ENCODE measurements around the gene SALL2.

SALL2 gene

DNA sequence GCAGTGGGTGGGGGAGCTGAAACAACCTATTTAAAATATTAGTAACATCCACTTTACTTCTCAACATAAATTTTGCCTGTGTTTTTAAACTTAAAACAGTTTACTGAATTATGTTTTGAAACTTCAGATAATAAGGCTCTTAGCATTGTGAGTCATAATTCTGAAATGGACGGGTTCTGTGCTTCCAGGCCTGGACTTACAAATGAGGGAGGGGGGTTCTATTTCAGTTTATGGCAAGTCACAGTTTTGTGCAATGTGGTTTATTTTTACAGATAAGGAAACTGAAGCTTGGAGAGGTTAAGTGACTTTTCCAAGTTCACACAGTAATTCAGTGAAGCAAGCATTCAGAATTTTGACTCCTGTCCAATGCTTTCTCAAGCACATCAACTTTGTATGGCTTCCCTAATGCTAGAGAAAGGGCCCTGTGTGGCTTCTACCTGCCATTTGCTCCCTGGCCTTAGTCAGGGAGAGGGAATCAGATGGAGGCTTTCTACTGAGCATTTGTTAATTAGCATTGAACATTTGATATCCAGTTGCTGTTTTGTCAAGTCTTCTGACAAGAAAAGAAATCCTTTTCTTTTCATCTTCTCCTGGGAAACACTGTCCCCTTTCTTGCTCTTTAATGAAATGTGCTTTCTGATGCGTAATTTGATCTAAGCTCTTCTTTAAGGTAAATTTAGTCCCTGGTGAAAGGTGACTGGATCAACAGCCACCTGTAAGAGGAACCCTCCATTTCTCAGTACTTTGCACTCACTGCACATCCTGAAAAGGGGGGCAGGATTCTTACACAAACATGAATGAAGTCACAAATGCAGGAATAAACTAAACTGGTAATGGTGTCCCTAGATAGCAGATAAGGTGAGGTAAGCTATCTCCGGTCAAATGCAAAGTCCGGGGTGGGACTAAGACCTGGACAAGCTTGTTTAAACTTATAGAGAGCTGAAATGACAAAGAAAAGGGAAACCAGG, 2.5 kb upstream of the SALL2 start:
- DNase-seq (ENCODE audit: low read depth in 2 of 2), result no peak

DNA sequence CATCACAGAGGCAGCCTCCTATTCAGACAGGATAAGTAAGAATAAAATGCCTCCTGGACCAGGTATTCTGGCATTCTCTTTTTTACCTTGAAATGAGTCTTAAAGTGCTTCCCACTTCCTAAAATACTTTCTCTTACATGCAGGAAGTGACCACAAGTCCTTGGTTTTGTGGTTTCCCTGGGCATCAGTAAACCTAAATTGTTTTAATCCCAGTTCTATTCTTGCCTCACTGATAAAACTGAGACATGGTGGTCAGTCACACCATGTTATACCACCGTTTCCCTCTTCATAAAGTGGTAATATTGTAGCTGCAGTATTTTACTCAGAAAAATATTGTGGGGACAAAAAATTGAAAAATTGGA, 1.2 kb upstream of the SALL2 start:
- DNase-seq (ENCODE audit: low read depth in 2 of 2), result no peak

DNA sequence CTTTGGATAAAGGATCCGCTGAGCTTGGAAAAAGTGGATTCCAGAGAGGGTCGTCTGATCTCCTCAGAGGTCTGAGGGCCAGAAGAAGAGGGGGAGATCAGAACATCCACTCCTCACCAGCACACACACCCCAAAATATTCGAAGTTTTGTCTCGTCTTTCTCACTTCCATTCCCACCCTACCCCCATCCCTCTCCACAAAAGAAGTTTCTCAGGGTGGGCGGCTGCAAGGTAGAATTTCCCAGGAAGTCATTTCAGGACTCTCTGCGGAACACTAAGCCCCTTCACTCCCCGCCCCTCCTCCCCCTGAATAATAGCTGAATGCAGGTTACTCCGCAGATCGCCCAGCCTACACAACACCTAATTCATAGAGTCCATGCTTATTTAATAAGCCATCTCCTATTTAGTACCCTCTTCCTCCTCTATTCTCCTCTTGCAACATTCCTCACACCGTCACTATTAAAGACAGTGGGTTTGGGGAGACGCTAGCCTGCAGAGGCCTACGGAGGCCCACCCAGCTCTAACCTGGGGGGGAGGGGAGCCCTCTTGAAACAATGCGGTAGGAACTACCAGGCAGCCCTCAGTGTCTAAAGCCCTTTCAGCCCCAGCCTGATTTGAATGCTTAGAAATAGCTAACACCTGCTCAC, 649 bp upstream of the SALL2 start:
- no peak for DNase-seq (ENCODE audit: low read depth in 2 of 2)

DNA sequence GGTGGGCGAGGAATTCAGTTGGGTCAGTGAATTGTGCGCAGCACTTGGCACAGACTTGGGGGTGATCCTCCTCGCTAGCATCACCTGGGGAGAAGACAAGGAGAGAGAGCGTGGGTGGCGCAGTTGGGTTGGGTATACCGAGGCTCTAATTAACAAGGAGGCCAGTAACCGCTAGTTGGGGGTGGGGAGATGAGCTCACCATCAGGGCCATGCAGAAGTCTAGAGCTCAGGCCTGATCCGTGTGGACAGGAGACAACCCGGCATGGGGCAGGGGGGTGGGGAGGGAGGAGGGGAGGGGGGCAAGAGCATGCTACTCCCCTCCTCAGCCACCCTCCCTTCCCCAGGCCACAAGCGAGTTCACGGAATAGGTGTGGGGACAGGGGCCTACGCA, 580 bp downstream of the SALL2 start:
- no peak for DNase-seq (ENCODE audit: low read depth in 2 of 2)

GRCh38 chr14:21524575-21525490, 1.3 kb downstream of the SALL2 start:
- DNase-seq (ENCODE audit: low read depth in 2 of 2), result no peak

GRCh38 chr14:21523203-21523602, 2.9 kb downstream of the SALL2 start:
- no peak for DNase-seq (ENCODE audit: low read depth in 2 of 2)

DNA sequence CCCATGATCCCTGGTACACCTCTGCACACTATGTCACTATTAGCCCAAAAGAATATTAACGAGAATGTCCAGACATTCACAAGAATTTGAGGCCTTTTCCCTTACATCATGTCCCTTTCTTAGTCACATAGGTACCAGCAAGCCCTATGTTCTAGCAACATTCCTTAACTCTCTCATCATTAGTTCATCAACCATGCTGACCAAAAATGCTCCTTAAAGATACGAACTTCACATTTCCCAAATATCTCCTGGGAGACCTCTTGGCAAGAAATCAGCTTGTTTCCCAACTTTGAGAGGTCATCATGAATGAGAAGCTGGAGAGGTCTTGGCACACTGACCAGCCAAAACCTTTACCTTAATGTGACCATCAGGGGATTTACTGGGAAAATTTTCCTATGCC, 4.6 kb downstream of the SALL2 start:
- no peak for DNase-seq (ENCODE audit: low read depth in 2 of 2)

DNA sequence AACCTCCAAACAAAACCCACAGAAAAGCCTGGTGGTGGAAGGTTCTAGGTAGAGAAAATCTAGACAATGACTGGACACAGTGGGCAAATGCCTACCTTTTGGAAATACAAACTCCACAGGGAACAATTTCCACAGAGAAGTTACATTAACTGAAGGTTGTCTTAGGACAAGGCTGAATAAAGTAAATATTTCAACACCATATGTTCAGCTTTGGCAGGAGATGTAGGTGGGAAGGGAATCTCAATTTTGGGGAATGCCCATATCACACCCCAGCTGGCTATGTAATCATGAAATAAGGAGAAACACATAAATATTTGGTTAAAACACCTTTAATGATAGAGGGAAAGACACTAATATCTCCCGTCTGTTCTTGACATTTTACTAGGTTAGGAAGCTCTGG, 5.4 kb downstream of the SALL2 start:
- no peak for DNase-seq (ENCODE audit: low read depth in 2 of 2)

GRCh38 chr14:21518725-21519124, 7.4 kb downstream of the SALL2 start:
- DNase-seq (ENCODE audit: low read depth in 2 of 2), result no peak

DNA sequence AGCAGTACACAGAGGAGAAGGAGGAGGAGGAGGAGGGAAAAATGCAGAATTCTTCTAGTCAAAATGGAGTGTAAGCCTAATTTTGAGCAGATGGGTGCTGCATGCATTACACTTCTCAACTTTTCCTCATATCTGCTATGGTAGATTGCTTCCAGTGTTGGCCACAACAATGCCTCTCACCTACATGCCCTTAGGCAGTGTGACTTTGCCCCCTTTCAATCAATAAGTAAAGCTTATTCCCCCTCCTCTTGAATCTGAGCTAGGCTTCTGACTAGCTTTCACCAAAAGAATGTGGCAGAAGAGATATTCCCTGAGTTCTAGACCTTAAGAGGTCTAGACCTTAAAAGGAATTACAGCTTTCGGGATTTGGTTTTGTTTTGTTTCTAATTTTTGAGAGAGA, 11.8 kb downstream of the SALL2 start:
- no peak for DNase-seq (ENCODE audit: low read depth in 2 of 2)

DNA sequence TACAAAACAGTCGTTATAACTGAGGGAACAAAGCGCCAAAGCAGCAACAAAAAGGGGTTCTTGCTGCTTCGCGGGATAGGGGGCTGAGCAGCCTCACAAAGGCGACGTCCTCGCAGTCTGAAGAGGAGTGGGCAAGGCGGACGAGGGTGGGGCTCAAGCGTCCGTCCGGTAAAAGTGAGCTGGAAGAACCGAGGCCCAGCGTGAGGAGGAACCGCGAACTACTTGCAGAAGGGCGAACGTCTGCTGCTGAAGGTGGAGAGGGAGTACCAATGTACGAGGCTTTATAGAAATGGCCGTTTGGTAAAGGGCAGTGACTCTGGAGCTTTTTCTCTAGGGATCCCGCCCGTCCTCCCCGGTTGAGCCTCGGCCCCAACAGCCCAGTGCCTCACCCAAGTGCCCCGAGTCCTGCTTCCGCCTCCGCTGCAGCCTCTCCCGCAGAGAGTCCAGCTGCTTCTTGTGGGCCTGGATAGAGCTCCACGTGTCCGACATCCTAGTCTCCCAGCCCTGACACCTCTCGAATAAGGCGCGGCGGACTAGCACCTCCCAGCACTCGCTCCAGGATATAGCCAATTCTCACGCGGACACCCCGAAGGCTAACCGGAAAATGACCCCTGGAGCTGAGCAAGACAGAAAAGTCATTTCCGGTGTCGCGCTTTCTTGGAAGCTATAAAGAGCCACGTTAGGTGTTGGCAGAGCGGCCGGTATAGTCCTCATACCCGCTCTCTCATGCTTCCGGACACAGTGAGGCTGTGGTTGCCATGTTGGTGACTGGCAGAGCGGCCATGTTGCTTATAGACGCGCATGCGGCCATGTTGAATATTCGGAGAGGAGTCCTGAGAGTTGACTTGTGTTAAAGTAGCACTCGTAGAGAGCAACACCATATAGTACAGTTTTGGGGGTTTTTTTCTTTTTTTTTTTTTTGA, 15.2 kb downstream of the SALL2 start, which contains the start of gene METTL3:
Gene METTL3 (minus strand): TSS at position 606 of the 923 bp plus-strand sequence. CDS start 117 bp downstream, at position 489.
- DNase-seq (ENCODE audit: low read depth in 2 of 2), result peak; percentile 89 to 93

DNA sequence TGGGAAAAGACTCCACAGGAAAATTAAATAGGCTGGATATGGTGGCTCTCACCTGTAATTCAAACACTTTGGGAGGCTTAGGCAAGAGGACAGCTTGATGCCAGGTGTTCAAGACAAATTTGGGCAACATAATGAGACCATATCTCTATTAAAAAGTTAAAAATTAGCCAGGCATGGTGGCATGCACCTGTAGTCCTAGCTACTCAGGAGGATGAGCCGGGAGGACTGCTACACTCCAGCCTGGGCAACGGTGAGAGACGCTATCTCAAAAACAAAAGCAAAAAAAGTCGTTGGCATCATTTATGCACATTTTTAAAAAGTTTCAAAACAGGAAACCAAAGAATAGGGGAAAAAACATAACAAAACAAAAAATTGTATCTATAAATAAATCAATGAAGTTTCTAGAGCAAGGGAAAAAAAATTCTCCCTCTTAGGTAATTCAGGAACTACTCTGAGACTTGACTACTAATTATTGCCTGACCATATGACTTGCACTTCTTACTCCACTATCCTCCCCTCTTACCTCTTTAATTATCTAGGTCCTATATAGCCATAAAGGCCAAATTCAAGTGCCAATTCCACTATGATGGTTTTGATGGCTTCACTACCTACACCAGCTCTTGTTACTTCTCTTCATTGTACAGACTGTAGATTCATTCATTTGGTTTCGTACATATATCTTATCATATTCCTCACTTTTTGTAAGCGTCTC, 16.6 kb downstream of the SALL2 start:
- DNase-seq (ENCODE audit: low read depth in 2 of 2), result no peak

GRCh38 chr14:21506557-21506956, 19.6 kb downstream of the SALL2 start:
- no peak for DNase-seq (ENCODE audit: low read depth in 2 of 2)

DNA sequence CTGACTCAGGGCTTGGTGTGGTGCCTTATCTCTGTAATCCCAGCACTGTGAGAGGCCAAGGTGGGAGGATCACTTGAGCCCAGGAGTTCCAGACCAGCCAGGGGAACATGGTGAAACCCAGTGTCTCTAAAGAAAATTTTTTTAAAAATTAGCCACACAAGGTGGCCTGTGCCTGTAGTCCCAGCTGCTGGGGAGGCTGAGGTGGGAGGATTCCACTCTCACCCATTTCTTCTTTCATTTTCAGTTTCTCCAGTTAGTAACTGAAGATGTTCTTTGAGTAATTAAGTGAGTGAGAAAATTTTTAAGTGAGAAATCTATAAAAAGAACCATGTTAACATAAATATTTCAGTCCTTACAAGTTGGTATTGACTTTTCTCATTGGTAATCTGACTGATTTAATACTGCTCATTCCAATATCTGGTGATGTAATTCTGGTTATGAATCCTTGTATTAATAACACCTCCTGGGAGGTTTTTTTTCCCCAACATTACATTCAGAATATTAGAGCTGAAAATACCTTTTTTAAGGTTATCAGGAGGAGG, 21.1 kb downstream of the SALL2 start:
- no peak for DNase-seq (ENCODE audit: low read depth in 2 of 2)

GRCh38 chr14:21503376-21503775, 22.8 kb downstream of the SALL2 start:
- no peak for DNase-seq (ENCODE audit: low read depth in 2 of 2)

- DNase-seq (ENCODE audit: low read depth in 2 of 2), result no peak
Observed at GRCh38 chr14:21501568-21501967, 24.6 kb downstream of the SALL2 start.

DNA sequence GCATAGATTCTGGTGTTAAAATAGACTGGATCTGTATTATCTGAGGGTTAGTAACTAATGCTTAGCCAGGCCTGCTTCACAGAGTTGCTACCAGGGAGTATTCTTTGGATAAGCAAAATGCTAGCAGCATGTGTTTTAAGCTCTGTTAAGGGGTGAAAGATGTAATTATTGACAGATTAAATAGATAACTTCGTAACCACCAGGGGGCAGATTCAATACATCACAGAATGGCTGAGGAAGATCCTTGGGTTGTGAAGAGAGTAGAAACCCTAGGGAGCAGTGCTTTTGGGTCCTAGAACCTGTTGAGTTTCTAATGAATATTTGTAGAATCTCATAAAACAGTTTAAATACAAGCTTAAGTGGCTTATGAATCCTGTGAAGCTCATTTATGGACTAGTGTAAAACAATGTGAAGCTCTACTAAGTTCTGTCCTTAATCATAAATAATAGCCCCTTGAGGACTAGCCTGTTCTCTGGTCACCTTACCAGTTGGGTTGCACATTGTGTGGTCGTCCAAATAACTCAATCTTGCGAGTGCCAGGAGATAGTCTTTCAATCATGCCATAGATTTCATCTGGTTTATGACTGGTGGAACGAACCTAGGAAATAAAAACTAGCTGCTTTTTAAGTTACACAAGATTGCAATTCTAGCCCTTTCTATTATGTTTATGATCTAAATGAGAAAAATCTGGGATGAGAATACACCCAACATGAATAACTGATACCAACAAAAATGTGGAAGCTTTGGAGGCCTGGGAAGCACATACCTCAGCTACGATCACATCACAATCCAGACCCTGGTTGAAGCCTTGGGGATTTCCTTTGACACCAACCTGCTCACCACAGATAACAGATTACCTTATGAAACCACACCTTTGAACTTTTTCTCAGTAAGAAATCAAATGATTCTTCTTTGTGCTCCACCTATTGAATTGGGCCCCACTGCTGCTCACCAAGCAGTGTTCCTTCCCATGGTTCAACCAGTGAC, 27.3 kb downstream of the SALL2 start:
- no peak for DNase-seq (ENCODE audit: low read depth in 2 of 2)

GRCh38 chr14:21496453-21496852, 29.7 kb downstream of the SALL2 start:
- no peak for DNase-seq (ENCODE audit: low read depth in 2 of 2)

All from stimulated activated CD8-positive, alpha-beta memory T cell treated with anti-CD3 and anti-CD28 coated beads, Interleukin-7, amount 100 ng/mL, for 4 hours (primary cell).